IMR-90 (cell line): ENCODE data around the gene EFHC1.

Experiments
- MAFK ChIP-seq: IDR thresholded peaks from 2 replicates; pipeline ENCODE4 v1.6.1; 2012; ENCODE audit warnings: low read depth, low read length, improper control_type of control experiment
- MAZ ChIP-seq: IDR thresholded peaks from 2 replicates; pipeline ENCODE4 v1.6.1; 2012; ENCODE audit warnings: low read depth, mild to moderate bottlenecking, low read length, improper control_type of control experiment, moderate library complexity, borderline replicate concordance
- POLR2A ChIP-seq: IDR thresholded peaks from 2 replicates; pipeline ENCODE4 v1.6.1; 2012; ENCODE audit warnings: mild to moderate bottlenecking, low read depth, low read length
- RAD21 ChIP-seq: IDR thresholded peaks from 2 replicates; pipeline ENCODE4 v1.6.1; 2012; ENCODE audit warnings: low read length, improper control_type of control experiment
- RFX5 ChIP-seq: IDR thresholded peaks from 2 replicates; pipeline ENCODE4 v1.8.0; 2012; ENCODE audit warnings: low read depth, mild to moderate bottlenecking, low read length, moderate library complexity
- SMC3 ChIP-seq: fragments of 150-350 bp; IDR thresholded peaks from 2 replicates; pipeline ENCODE4 v1.6.1; 2016; ENCODE audit warnings: low read depth, mild to moderate bottlenecking, antibody characterized with exemption, low read length, moderate library complexity
- TF ChIP-seq, protein P1 (sequence below): fragments of 150-350 bp; IDR thresholded peaks from 2 replicates; pipeline ENCODE4 v1.6.1; 2017; ENCODE audit warnings: mild to moderate bottlenecking, antibody characterized with exemption, low read length, low read depth
- TF ChIP-seq, protein P2 (sequence below): conservative IDR thresholded peaks from 2 replicates; pipeline ENCODE4 v1.5.1; 2012; ENCODE audit warnings: mild to moderate bottlenecking, low read depth, low read length, improper control_type of control experiment
- TF ChIP-seq, protein P3 (sequence below): fragments of 150-350 bp; IDR thresholded peaks from 2 replicates; pipeline ENCODE4 v1.6.1; 2016; ENCODE audit warnings: low read depth, mild to moderate bottlenecking, low read length, moderate library complexity, borderline replicate concordance

DNA sequence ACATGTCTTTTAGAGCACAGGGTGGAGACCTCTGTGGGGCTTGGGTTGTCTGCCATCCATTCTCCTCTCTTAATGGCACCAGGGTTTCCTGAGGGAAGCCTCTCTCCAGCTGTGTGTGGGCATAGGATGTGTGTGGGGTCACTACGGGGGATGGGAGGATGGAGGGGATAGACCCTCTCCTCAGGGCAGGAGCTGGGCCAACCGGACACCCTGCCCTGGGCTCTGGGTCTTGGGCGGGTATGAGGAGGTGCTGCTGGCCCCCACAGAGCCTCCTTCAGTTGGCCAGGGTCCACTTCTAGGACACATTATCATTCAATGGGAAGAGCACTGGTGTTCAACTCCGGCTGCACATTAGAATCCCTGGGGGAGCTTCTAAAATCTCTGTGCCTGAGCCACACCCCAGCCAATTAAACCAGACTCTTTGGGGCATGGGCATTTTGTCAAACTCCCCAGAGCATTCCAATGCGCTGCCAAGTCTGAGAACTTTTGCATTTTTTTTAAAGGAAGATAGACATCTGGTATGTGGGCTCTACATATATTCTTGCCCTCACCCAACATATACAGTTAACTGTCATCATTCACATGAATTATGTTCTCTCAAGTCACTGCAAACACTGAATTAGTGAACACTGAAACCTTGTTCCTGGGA lies 118.2 kb downstream of the EFHC1 start:
- TF ChIP-seq, protein P1, sequence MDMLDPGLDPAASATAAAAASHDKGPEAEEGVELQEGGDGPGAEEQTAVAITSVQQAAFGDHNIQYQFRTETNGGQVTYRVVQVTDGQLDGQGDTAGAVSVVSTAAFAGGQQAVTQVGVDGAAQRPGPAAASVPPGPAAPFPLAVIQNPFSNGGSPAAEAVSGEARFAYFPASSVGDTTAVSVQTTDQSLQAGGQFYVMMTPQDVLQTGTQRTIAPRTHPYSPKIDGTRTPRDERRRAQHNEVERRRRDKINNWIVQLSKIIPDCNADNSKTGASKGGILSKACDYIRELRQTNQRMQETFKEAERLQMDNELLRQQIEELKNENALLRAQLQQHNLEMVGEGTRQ: no peak
- TF ChIP-seq POLR2A (no peak), RFX5 (no peak), MAFK (no peak), MAZ (no peak), RAD21 (no peak), SMC3 (no peak)
- TF ChIP-seq, protein P2, sequence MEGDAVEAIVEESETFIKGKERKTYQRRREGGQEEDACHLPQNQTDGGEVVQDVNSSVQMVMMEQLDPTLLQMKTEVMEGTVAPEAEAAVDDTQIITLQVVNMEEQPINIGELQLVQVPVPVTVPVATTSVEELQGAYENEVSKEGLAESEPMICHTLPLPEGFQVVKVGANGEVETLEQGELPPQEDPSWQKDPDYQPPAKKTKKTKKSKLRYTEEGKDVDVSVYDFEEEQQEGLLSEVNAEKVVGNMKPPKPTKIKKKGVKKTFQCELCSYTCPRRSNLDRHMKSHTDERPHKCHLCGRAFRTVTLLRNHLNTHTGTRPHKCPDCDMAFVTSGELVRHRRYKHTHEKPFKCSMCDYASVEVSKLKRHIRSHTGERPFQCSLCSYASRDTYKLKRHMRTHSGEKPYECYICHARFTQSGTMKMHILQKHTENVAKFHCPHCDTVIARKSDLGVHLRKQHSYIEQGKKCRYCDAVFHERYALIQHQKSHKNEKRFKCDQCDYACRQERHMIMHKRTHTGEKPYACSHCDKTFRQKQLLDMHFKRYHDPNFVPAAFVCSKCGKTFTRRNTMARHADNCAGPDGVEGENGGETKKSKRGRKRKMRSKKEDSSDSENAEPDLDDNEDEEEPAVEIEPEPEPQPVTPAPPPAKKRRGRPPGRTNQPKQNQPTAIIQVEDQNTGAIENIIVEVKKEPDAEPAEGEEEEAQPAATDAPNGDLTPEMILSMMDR: no peak
- TF ChIP-seq, protein P3, sequence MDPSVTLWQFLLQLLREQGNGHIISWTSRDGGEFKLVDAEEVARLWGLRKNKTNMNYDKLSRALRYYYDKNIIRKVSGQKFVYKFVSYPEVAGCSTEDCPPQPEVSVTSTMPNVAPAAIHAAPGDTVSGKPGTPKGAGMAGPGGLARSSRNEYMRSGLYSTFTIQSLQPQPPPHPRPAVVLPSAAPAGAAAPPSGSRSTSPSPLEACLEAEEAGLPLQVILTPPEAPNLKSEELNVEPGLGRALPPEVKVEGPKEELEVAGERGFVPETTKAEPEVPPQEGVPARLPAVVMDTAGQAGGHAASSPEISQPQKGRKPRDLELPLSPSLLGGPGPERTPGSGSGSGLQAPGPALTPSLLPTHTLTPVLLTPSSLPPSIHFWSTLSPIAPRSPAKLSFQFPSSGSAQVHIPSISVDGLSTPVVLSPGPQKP: no peak
